PFSK-1 (cell line): ENCODE data around the gene AAK1.

Experiments used
- FOXP2 ChIP-seq: optimal IDR thresholded peaks from 2 replicates; pipeline ENCODE3; 2011; ENCODE audit warnings: borderline replicate concordance, control low read depth, inconsistent platforms; ENCODE audit not compliant: insufficient read depth; ENCODE audit errors: extremely low read length, extremely low read depth
- POLR2AphosphoS5 ChIP-seq: IDR thresholded peaks from 2 replicates; pipeline ENCODE4 v1.6.1; 2012; ENCODE audit warnings: low read depth, mild to moderate bottlenecking, control low read depth, low read length, moderate library complexity
- REST ChIP-seq, 2 experiments: IDR thresholded peaks; 2 replicates each; pipeline versions ENCODE4 v1.6.1 to v1.8.0; 2011 to 2012; ENCODE audit warnings: low read depth in 2 of 2, low read length in 2 of 2, control low read depth in 1 of 2, inconsistent platforms in 1 of 2, mild to moderate bottlenecking in 1 of 2, moderate library complexity in 1 of 2; ENCODE audit not compliant: insufficient read depth in 1 of 2
- SIN3A ChIP-seq: IDR thresholded peaks from 2 replicates; pipeline ENCODE4 v1.6.1; 2012; ENCODE audit warnings: mild to moderate bottlenecking, low read length, moderate library complexity, borderline replicate concordance; ENCODE audit not compliant: insufficient read depth
- TAF1 ChIP-seq: IDR thresholded peaks from 2 replicates; pipeline ENCODE4 v1.6.1; 2012; ENCODE audit warnings: low read length, control low read depth, borderline replicate concordance; ENCODE audit not compliant: insufficient read depth

The AAK1 gene

GRCh38 chr2:69459936-69460335, 183.6 kb downstream of the AAK1 start:
- TF ChIP-seq REST (IDR thresholded peaks at IDR 0.05; ENCODE audit: insufficient read depth in 1 of 2, low read depth in 2 of 2, low read length in 2 of 2) (no peak), POLR2AphosphoS5 (no peak), FOXP2 (no peak), SIN3A (no peak), TAF1 (no peak)

- TF ChIP-seq FOXP2 (no peak), TAF1 (no peak), SIN3A (no peak), REST (IDR thresholded peaks at IDR 0.05; ENCODE audit: insufficient read depth in 1 of 2, low read depth in 2 of 2, low read length in 2 of 2) (no peak), POLR2AphosphoS5 (no peak)
Observed at GRCh38 chr2:69456950-69457445, 186.5 kb downstream of the AAK1 start.

- TF ChIP-seq SIN3A (no peak), TAF1 (no peak), POLR2AphosphoS5 (no peak), REST (IDR thresholded peaks at IDR 0.05; ENCODE audit: insufficient read depth in 1 of 2, low read depth in 2 of 2, low read length in 2 of 2) (no peak), FOXP2 (no peak)
Observed at GRCh38 chr2:69456154-69456553, 187.4 kb downstream of the AAK1 start.

- TF ChIP-seq POLR2AphosphoS5 = no peak
- TF ChIP-seq FOXP2 = no peak
Observed at GRCh38 chr2:69454976-69455375, 188.6 kb downstream of the AAK1 start.

GRCh38 chr2:69453475-69454129, 189.9 kb downstream of the AAK1 start:
- TF ChIP-seq SIN3A (no peak), REST (IDR thresholded peaks at IDR 0.05; ENCODE audit: insufficient read depth in 1 of 2, low read depth in 2 of 2, low read length in 2 of 2) (no peak), POLR2AphosphoS5 (no peak), FOXP2 (no peak), TAF1 (no peak)
